Hippocampal formation (tissue), 2 donors: ENCODE measurements around the gene GPAT3.
A peak's percentile ranks its signal among the peaks of the same experiment; 100 is the strongest.
"Not testable (repeated sequence)": the region's sequence is repeated elsewhere in the genome, so short reads cannot be mapped to it uniquely, and the experiment has no call there.

Experiments
- DNase-seq, 2 donors: peaks; one replicate each; lab custom pipeline; 2025; lab: John Stamatoyannopoulos, UW

Gene GPAT3

GRCh38 chr4:83603129-83603528 is 67.2 kb downstream of the GPAT3 start:
- no peak for DNase-seq

DNA sequence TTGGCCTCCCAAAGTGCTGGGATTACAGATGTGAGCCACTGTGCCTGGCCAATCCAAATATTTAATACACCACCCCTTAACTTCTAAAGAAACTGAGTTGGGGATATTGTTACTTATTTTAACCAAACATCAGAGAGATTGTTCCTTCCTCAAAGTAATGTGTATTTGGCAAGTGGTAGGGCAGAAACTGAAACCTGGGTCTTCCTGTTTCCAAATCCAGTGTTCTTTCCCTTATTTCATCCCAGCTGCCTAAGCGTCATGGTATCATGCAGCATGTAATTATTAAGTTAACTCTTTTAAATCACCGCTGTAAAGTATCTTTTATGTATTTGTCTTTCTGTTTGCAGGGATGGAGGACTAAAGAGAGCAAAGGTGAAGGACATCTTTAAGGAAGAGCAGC is 68.4 kb downstream of the GPAT3 start:
- DNase-seq: no peak

GRCh38 chr4:83605210-83605609 is 69.3 kb downstream of the GPAT3 start:
- DNase-seq: no peak

- no peak for DNase-seq
Measured at GRCh38 chr4:83605744-83606172, 69.8 kb downstream of the GPAT3 start.

DNA sequence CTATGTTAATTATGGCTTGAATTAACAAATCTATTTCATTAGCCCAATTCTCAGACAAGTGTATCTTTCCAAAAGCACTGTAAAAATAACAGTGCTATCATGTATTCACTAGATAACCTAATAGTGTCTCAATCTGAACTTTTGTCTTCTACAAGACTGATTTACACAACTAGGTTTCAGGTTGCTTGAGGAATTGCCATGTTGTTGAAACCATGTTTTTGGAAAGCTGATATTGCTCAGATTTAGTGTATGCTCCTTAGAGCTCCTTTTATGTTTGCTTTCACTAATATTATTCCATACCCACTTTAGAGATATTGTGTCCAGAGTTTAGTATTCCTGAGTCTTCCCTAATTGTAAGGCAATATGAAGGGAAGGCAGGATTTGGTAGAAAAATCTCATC is 70.6 kb downstream of the GPAT3 start:
- no peak for DNase-seq

DNA sequence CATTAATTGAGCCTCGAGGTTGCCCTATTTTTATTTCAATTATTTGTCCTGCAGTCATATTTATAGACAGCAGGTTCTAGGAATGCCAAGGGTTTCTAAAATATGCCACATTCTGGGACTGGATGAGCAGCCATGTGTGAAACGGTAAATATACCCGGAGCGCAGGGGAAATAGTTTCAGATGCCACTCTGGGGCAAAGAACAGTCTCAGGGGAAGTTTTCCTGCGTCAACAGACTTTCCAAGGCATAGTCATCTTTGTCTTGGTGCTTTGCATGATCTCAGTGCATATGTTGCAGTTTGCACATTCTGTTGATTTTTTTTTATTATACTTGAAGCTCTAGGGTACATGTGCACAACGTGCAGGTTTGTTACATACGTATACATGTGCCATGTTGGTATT is 71.0 kb downstream of the GPAT3 start:
- no peak for DNase-seq

- no peak for DNase-seq
Measured at GRCh38 chr4:83609365-83609764, 73.5 kb downstream of the GPAT3 start.

- no peak for DNase-seq
Measured at GRCh38 chr4:83610729-83611128, 74.8 kb downstream of the GPAT3 start.

- no peak for DNase-seq
Measured at GRCh38 chr4:83613023-83613422, 77.1 kb downstream of the GPAT3 start.

GRCh38 chr4:83613994-83614393 is 78.1 kb downstream of the GPAT3 start:
- no peak for DNase-seq

DNA sequence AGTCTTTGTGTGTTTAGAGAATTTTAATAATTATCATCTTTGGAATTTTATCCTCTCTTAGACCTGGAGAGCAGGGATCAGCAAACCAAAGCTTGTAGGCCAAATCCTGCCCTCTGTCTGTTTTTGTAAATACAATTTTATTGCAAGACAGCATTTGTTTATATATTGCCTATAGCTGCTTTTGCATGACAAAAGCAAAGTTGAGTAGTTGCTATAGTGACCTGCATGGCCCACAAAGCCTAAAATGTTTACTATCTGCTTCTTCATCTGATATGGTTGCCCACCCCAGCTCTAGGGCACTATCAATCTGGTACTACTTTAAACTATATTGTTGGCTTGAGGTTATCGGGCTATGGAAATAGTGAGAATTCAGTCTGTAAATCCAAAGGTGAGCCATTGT is 80.3 kb downstream of the GPAT3 start:
- DNase-seq: no peak

GRCh38 chr4:83617371-83618035 is 81.6 kb downstream of the GPAT3 start:
- DNase-seq: no peak

- no peak for DNase-seq
Measured at GRCh38 chr4:83618431-83618830, 82.5 kb downstream of the GPAT3 start.

- DNase-seq: peak in 1 of 2 donors; percentile 7
Measured at GRCh38 chr4:83618991-83619645, 83.2 kb downstream of the GPAT3 start.

DNA sequence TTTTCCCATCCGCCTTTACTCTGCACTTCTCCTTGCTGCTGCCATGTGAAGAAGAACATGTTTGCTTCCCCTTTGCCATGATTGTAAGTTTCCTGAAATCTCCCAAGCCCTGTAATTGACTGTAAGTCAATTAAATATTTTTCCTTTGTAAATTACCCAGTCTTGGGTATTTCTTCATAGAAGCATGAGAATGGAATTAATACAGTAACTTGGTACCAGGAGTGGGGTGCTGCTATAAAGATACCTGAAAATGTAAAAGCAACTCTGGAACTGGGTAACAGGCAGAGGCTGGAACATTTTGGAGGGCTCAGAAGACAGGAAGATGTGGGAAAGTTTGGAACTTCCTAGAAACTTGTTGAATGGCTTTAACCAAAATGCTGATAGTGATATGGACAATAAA is 86.2 kb downstream of the GPAT3 start:
- not testable (repeated sequence) for DNase-seq

DNA sequence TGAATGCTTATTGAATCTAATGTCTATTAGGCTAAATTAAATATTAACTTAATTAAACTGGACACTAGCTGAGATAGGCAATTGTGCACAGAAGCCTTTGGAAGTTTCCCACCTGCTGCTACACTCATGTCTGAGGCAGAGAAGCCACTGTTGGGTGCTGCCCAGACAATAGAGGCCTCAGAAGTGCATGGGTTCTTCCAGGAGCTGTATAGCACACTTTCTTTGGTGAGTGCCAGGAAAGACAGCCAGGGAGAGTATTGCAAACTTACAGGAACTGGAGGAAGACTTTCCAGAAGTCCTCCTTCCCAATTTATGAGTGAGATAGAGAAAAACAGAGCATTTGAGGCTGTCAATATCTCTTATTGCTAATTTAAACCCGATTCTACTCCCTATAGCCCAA is 89.9 kb downstream of the GPAT3 start:
- no peak for DNase-seq

GRCh38 chr4:83626245-83626836 is 90.4 kb downstream of the GPAT3 start:
- DNase-seq: no peak

GRCh38 chr4:83629945-83630721 is 94.2 kb downstream of the GPAT3 start:
- no peak for DNase-seq

DNA sequence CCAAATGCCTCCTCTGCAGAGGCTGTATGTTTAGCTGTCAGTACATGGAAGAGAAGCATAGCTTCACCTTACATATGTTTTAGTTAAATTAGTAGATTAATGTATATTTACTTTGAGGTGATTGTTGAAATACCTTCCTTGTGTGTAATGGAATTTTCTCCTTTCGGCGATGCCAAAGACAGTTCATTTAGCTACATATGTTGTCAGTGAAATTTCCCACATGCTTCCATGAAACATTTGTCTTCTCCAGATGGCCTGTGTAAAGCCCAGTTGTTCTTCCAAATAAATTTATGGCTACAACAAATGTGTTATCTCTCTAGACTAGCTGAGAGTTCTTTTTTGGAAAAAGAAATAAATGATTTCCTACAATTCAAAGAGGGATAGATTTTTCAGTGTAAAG is 95.2 kb downstream of the GPAT3 start:
- peak in 1 of 2 donors; percentile 44 for DNase-seq

GRCh38 chr4:83636930-83637329 is 101.0 kb downstream of the GPAT3 start:
- DNase-seq: no peak

- peak; percentile 7 to 67 for DNase-seq
Measured at GRCh38 chr4:83639849-83640493, 104.1 kb downstream of the GPAT3 start.

DNA sequence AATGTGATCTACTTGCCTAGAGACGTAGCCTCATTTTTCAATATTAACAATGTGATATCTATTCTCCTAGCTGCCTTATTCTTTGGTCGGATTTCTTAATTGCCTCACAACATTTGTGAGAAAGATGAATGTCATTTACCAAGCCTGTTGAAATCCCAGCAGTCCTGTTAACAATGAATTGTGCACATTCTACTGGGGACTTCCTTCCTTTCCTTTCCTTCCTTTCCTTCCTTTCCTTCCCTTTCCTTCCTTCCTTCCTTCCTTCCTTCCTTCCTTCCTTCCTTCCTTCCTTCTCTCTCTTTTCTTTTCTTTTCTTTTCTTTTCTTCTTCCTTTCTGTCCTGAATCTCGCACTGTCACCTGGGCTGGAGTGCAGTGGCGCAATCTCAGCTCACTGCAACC is 107.1 kb downstream of the GPAT3 start:
- no peak for DNase-seq
